HepG2 (cell line): Measurements from ENCODE around the gene TSPAN5. TPM values are rescaled to one million over a fixed set of nuclear protein-coding genes. Genes with fewer than 3 reads are reported as not detected.

ENCODE experiments used
- ATAC-seq: fragments of 200-7000 bp; cut with Tn5 transposase; 3 replicates; pipeline ENCODE4 v1.9.1; 2020; ENCODE audit warnings: mild to moderate bottlenecking, moderate library complexity
- BruUV-seq: library from RNA; stranded (reverse); fragments of 400-500 nt; replicated peaks from 2 replicates; lab custom pipeline; 2021; lab: Mats Ljungman, UMichigan
- CTCF ChIA-PET: fragments of 300-600 bp; formaldehyde crosslinking; extraction: SDS; loops from one replicate; lab custom pipeline; 2021; ENCODE audit warnings: low total read pairs, inconsistent platforms, low intra/inter-chr PET ratio; lab: Yijun Ruan, JAX
- POLR2A ChIA-PET: fragments of 350-600 bp; sonication (Branson Sonifier 250); formaldehyde crosslinking; loops from one replicate; lab custom pipeline; 2020; ENCODE audit warnings: antibody characterized with exemption, inconsistent platforms; lab: Yijun Ruan, JAX
- DNase-seq: peaks from one replicate; pipeline ENCODE4 v3.0.0-alpha.2; 2015; ENCODE audit warnings: low spot score
- FAIRE-seq: peaks from 3 replicates; lab custom pipeline; 2011; peaks lifted over from hg19 to GRCh38; lab: Jason Lieb, UNC
- H2AFZ ChIP-seq: one replicate; pipeline ENCODE4 v1.6.1; 2011; ENCODE audit warnings: low read length, inconsistent platforms
- H3K27ac ChIP-seq: fragments of 300-600 bp; 3 replicates; pipeline ENCODE4 v1.8.0; 2011; ENCODE audit warnings: mixed run types, mild to moderate bottlenecking, mixed read lengths, low read length, inconsistent platforms; ENCODE audit not compliant: insufficient read depth; ENCODE audit errors: extremely low read length
- H3K27me3 ChIP-seq, 2 experiments: fragments of 200-600 bp in 1 of 2; 2 replicates in 1 of 2; 3 replicates in 1 of 2; pipeline versions ENCODE4 v1.6.0 to v1.8.0; 2011; ENCODE audit warnings: low read length in 2 of 2, mild to moderate bottlenecking in 2 of 2, moderate library complexity in 2 of 2, inconsistent platforms in 1 of 2; ENCODE audit not compliant: insufficient read depth in 2 of 2, control insufficient read depth in 1 of 2
- H3K36me3 ChIP-seq, 2 experiments: fragments of 200-600 bp in 1 of 2; replicated peaks in 1 of 2; 2 replicates in 1 of 2; 3 replicates in 1 of 2; pipeline versions ENCODE4 v1.5.1 to v1.8.0; 2011; ENCODE audit warnings: low read length in 2 of 2, inconsistent platforms in 1 of 2; ENCODE audit not compliant: insufficient read depth in 2 of 2, control insufficient read depth in 1 of 2
- H3K4me1 ChIP-seq: 2 replicates; pipeline ENCODE4 v1.5.1; 2012; ENCODE audit warnings: low read length, inconsistent platforms; ENCODE audit not compliant: insufficient read depth
- H3K4me2 ChIP-seq: 2 replicates; pipeline ENCODE4 v1.6.0; 2011; ENCODE audit warnings: low read depth, low read length, inconsistent platforms
- H3K4me3 ChIP-seq, 3 experiments: fragments of 200-600 bp in 1 of 3; sonication (generic), shearing (Covaris generic) in 1 of 3; replicated peaks in 1 of 3; 2 replicates each; pipeline ENCODE4 v1.5.1; 2011 to 2016; ENCODE audit warnings: low read length in 3 of 3, inconsistent platforms in 2 of 3, low read depth in 2 of 3, mild to moderate bottlenecking in 2 of 3, control low read depth in 1 of 3, mixed read lengths in 1 of 3; ENCODE audit not compliant: insufficient read depth in 1 of 3
- H3K79me2 ChIP-seq: one replicate; pipeline ENCODE4 v1.6.1; 2011; ENCODE audit warnings: low read length, inconsistent platforms; ENCODE audit not compliant: insufficient read depth
- H3K9ac ChIP-seq: 2 replicates; pipeline ENCODE4 v1.6.0; 2011; ENCODE audit warnings: mild to moderate bottlenecking, low read depth, low read length, inconsistent platforms; ENCODE audit not compliant: insufficient read depth
- H3K9me3 ChIP-seq: 2 replicates; pipeline ENCODE4 v1.5.1; 2012; ENCODE audit warnings: mild to moderate bottlenecking, low read length
- H4K20me1 ChIP-seq: 2 replicates; pipeline ENCODE4 v1.6.0; 2011; ENCODE audit warnings: inconsistent platforms, mild to moderate bottlenecking, low read length, moderate library complexity; ENCODE audit not compliant: insufficient read depth
- JUNB ChIP-seq: sonication (generic); formaldehyde crosslinking; IDR thresholded peaks from 2 replicates; pipeline ENCODE4 v1.8.0; 2022; ENCODE audit warnings: missing genetic modification reagents, mild to moderate bottlenecking, borderline replicate concordance
- KDM5B ChIP-seq: sonication (generic); formaldehyde crosslinking; IDR thresholded peaks from 2 replicates; pipeline ENCODE4 v1.4.0; 2020; ENCODE audit warnings: missing genetic modification reagents, mild to moderate bottlenecking, borderline replicate concordance
- WGBS: methylation state at CpG from one replicate; pipeline ENCODE4 v1.1.6; 2017; ENCODE audit warnings: low lambda C conversion rate; 5-methylcytosine and 5-hydroxymethylcytosine counted together
- in situ Hi-C: cut with HindIII; loops from 2 replicates; pipeline ENCODE4 v1.10.0; 2017; ENCODE audit warnings: low pct_unique_long_range_greater_than_20kb; ENCODE audit not compliant: extremely low pct_ligation_motif_present
- intact Hi-C: fragments of 100-400 bp; cut with micrococcal nuclease; formaldehyde crosslinking; loops from one replicate; pipeline ENCODE4 v1.10.0; 2022; ENCODE audit not compliant: unreplicated experiment
- polyA plus RNA-seq, 8 experiments: library from polyadenylated mRNA; depleted of rRNA in 3 of 8; stranded (reverse) in 7 of 8; unstranded in 1 of 8; fragments of >200 nt; fragmentation: Illumina TruSeq in 4 of 8; extraction: Trizol in 4 of 8; gene quantifications; 2 replicates each; pipeline versions ENCODE4 v1.2.1 to v1.2.3, GENCODE V29; 2011 to 2016; ENCODE audit warnings: low read depth in 4 of 8, missing spikeins in 1 of 8, mixed read lengths in 1 of 8; ENCODE audit not compliant: insufficient read depth in 1 of 8
- total RNA-seq, 5 experiments: library from RNA; depleted of rRNA; stranded (reverse); fragments of >200 nt; fragmentation: Illumina TruSeq; extraction: Trizol; gene quantifications; 2 replicates each; pipeline ENCODE4 v1.2.3, GENCODE V29; 2016; ENCODE audit warnings: low read depth in 1 of 5
- TF ChIP-seq, protein P1 (sequence below), 2 experiments: sonication (generic) in 1 of 2; formaldehyde crosslinking in 1 of 2; IDR thresholded peaks; 2 replicates each; pipeline versions ENCODE4 v1.4.0 to v1.6.1; 2016 to 2020; ENCODE audit warnings: borderline replicate concordance in 1 of 2, low read depth in 1 of 2, mild to moderate bottlenecking in 1 of 2, missing genetic modification reagents in 1 of 2

Gene TSPAN5
- total and polyA plus RNA-seq, 2 of the 13 experiments (the other 11 are each of a cell fraction or from before 2014, with no cell fraction given): 0.20 to 0.53 TPM

DNA sequence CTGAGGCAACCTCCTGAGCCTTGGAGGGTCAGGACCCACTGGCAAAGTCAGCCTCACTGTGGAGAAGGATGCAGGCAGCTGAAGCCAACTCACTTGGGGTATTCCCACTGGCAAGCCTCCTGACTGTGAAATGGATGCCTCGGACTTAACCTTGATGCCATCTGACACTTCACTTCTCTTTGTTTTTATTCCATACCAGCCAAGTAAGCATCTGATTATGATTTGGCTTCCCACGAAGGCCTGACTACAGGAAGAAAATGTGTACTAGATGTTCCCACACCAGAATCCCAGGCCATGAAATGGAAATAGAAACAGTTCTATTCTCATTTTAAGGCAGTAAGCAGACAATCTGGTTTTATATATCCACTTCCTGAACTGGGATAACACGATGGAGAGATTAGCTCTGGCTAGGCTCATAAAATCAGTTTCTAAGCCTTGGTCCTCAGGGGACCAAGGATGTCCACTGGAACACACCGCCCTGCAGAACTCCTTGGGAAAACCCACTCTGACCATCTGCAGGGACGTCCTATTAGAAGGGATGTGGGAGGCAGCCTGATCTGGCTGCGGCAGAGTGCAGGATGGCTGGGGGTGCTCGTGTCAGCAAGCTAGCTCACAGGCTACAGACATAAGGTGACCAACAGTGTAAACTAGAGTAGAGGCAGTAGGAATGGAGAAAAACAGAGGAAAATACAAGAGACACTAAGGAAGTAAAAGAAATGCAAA is 89.3 kb downstream of the TSPAN5 start:
- Histone ChIP-seq H2AFZ (no peak overlapping the region), H3K27ac (no peak overlapping the region), H3K9ac (no peak overlapping the region), H3K27me3 (peaks cover 0 to 1% of the 10 kb centered on the region in 2 experiments; a peak in 1 of 5 replicates), H3K4me1 (no peaks in the 10 kb centered on the region), H3K9me3 (no peaks in the 10 kb centered on the region), H3K79me2 (no peaks in the 10 kb centered on the region), H3K36me3 (no peaks in the 10 kb centered on the region), H4K20me1 (no peaks in the 10 kb centered on the region), H3K4me2 (no peak overlapping the region), H3K4me3 (no peak overlapping the region)
- no peak for ATAC-seq
- no peak for FAIRE-seq
- DNase-seq: no peak
- POLR2A ChIA-PET: no interaction called here
- no TSS peak for BruUV-seq
- 6% methylated on average over 7 of the region's 7 CpGs for WGBS
- CTCF ChIA-PET: no interaction called here
- no peak for TF ChIP-seq JUNB
- in situ Hi-C loops (no loop called here), intact Hi-C loops (no loop called here)

- H3K4me2 ChIP-seq: no peak overlapping the region
- H4K20me1 ChIP-seq: no peaks in the 10 kb centered on the region
- no peak for DNase-seq
- H3K27me3 ChIP-seq: peaks cover 0 to 1% of the 10 kb centered on the region in 2 experiments; a peak in 1 of 5 replicates
- WGBS: 49% methylated on average over 6 of the region's 7 CpGs
- no peak overlapping the region for H2AFZ ChIP-seq
- no peak overlapping the region for H3K9ac ChIP-seq
- FAIRE-seq: no peak
- no peaks in the 10 kb centered on the region for H3K79me2 ChIP-seq
- TF ChIP-seq, protein P1, sequence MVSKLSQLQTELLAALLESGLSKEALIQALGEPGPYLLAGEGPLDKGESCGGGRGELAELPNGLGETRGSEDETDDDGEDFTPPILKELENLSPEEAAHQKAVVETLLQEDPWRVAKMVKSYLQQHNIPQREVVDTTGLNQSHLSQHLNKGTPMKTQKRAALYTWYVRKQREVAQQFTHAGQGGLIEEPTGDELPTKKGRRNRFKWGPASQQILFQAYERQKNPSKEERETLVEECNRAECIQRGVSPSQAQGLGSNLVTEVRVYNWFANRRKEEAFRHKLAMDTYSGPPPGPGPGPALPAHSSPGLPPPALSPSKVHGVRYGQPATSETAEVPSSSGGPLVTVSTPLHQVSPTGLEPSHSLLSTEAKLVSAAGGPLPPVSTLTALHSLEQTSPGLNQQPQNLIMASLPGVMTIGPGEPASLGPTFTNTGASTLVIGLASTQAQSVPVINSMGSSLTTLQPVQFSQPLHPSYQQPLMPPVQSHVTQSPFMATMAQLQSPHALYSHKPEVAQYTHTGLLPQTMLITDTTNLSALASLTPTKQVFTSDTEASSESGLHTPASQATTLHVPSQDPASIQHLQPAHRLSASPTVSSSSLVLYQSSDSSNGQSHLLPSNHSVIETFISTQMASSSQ (IDR thresholded peaks at IDR 0.05; ENCODE audit: low read depth): no peak
- TF ChIP-seq, protein P1 (CRISPR knock-in tag; IDR thresholded peaks at IDR 0.05; ENCODE audit: borderline replicate concordance): no peak
- TF ChIP-seq KDM5B (CRISPR knock-in tag): no peak
- no peak overlapping the region for H3K27ac ChIP-seq
- no TSS peak for BruUV-seq
- no peak overlapping the region for H3K4me3 ChIP-seq
- H3K9me3 ChIP-seq: no peaks in the 10 kb centered on the region
- H3K4me1 ChIP-seq: no peaks in the 10 kb centered on the region
- in situ Hi-C loops: no loop called here
- ATAC-seq: no peak
- CTCF ChIA-PET: no interaction called here
- intact Hi-C loops: no loop called here
- POLR2A ChIA-PET: no interaction called here
- H3K36me3 ChIP-seq: no peaks in the 10 kb centered on the region
Measured at GRCh38 chr4:98567611-98568010, 90.8 kb downstream of the TSPAN5 start.
